Measurements from ENCODE around the gene C22orf23. TPM values are rescaled to one million over a fixed set of nuclear protein-coding genes. Genes with fewer than 3 reads are reported as not detected.

C22orf23 gene
- total RNA-seq (0.18 TPM), polyA plus RNA-seq (ENCODE audit: insufficient read depth in 1 of 8, insufficient read length in 8 of 8, low replicate concordance in 1 of 8) (10 to 100 TPM in 4 of 8 donors, 1 to 10 TPM in 4; 7.7 to 15.2 (median 10.0) TPM)
- long read RNA-seq, donor 1: 0 reads
- long read RNA-seq, donor 2: 0 reads
- long read RNA-seq, donor 3, partial matches to known transcripts: 10 of 10 reads
- long read RNA-seq, donor 3, other reads (novel, unspliced or antisense): 0 of 10 reads
- long read RNA-seq, donor 4, partial matches to known transcripts: 19 of 19 reads
- long read RNA-seq, donor 4, other reads (novel, unspliced or antisense): 0 of 19 reads
- long read RNA-seq, donor 5, partial matches to known transcripts: 43 of 245 reads
- long read RNA-seq, donor 5, other reads (novel, unspliced or antisense): 202 of 245 reads
- long read RNA-seq, donor 6, partial matches to known transcripts: 76 of 291 reads
- long read RNA-seq, donor 6, other reads (novel, unspliced or antisense): 215 of 291 reads
- long read RNA-seq, donor 7, partial matches to known transcripts: 14 of 15 reads
- long read RNA-seq, donor 7, other reads (novel, unspliced or antisense): 0 of 15 reads
- long read RNA-seq, donor 8: 0 reads
- long read RNA-seq, donor 9, partial matches to known transcripts: 35 of 35 reads
- long read RNA-seq, donor 9, other reads (novel, unspliced or antisense): 0 of 35 reads
- long read RNA-seq, donor 10: 0 reads
- long read RNA-seq, donor 11, partial matches to known transcripts: 0 of 1 reads
- long read RNA-seq, donor 11, other reads (novel, unspliced or antisense): 0 of 1 reads

DNA sequence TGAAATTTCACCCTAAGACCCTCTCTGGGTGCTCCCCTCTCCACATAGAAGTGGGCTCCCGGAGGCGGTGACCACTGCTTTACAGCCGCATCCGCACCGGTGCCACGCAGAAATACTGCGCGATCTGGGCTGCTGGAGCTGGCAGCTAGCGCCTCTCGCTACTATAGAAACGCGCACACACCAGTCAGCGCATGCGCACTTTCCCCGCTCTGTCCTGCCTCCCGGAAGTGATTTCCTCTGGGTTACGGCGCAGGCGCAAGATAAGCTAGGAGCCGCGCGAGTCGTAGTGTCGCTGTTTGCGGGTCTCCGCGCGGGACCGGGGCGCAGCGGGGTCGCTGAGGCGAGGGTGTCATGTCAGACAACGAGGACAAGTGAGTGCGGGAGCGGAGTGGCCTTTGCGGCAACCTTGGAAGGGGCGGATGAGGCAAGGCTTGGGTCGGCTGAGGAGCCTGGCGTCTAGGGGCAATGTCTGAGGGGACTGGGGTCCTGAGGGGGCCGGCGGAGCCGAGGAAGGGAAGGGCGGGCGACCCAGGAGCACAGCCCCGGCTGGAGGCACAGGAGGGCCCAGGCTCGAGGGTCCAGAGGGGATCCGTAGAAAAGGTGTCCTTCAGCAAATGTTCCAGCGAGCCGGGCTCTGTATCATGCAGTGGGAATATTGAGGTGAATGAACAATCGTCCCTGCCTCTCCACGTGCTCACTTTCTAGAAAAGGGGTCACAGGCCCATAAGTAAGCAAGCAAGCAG, at the start of gene C22orf23, which contains the start of gene POLR2F:
TSS of gene C22orf23 (minus strand) at position 165 of the 743 bp plus-strand sequence. CDS start 452 bp downstream, outside the sequence.
TSS of gene POLR2F (plus strand) at position 263 of the 743 bp plus-strand sequence. CDS start at position 352, 89 bp downstream.
- H3K4me3 ChIP-seq (ENCODE audit: low read length): peak within 1 kb of the TSS; percentile 98
- peaks cover 19% of the 10 kb centered on the region for H3K4me1 ChIP-seq (ENCODE audit: control insufficient read depth, insufficient read depth, low read length)
- peaks cover 18% of the 10 kb centered on the region for H3K36me3 ChIP-seq (ENCODE audit: control insufficient read depth, insufficient read depth, low read length)
- no peaks in the 10 kb centered on the region for H3K9me3 ChIP-seq (replicated peaks; ENCODE audit: control insufficient read depth, low read depth, low read length)
- under 1% methylated on average over 50 of the region's 52 CpGs for WGBS (ENCODE audit: insufficient coverage)
- H3K27ac ChIP-seq (ENCODE audit: low read length): peak within 1 kb of the TSS; percentile 20
- DNase-seq: peak; percentile 98
- peaks cover 4% of the 10 kb centered on the region for H3K27me3 ChIP-seq (ENCODE audit: control insufficient read depth, insufficient read depth, low read length)

DNA sequence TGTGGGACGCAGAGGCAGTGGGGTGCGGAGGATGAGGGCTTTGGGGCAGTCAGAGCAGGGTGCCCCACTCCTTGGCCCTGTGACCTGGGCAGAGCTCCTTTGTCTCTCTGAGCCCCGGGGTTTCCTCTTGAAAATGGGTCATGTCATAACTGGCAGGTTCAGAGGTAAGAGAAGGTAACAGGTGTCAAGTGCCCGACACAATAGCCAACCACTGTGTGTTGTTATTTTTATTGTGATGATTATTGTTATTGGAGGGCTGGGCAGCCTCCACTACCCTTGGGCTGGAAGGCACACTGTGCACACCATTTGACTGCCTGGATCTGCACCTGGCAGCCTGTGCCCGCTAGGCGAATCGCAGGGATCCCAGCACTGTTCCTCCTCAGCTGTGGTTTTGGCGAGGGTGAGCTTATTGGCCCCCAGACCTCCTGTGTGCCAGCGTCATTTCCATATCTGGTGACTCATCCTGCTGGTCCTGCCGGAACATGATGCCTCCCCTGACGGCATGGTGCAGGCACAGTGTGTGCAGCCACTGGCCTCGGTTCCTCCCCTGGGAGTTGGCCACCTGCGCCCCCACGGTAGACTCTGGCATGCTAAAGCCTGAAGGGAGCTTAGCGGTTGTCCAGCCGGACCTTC, 46.4 kb upstream of the C22orf23 start:
- Histone ChIP-seq H3K9me3 (replicated peaks; ENCODE audit: control insufficient read depth, low read depth, low read length) (no peaks in the 10 kb centered on the region), H3K36me3 (ENCODE audit: control insufficient read depth, insufficient read depth, low read length) (no peaks in the 10 kb centered on the region), H3K4me1 (ENCODE audit: control insufficient read depth, insufficient read depth, low read length) (peaks cover 49% of the 10 kb centered on the region), H3K27me3 (ENCODE audit: control insufficient read depth, insufficient read depth, low read length) (no peaks in the 10 kb centered on the region), H3K27ac (ENCODE audit: low read length) (no peak overlapping the region), H3K4me3 (ENCODE audit: low read length) (no peak overlapping the region)
- 64% methylated on average over 11 of the region's 16 CpGs for WGBS (ENCODE audit: insufficient coverage)
- DNase-seq: peak; percentile 68

DNA sequence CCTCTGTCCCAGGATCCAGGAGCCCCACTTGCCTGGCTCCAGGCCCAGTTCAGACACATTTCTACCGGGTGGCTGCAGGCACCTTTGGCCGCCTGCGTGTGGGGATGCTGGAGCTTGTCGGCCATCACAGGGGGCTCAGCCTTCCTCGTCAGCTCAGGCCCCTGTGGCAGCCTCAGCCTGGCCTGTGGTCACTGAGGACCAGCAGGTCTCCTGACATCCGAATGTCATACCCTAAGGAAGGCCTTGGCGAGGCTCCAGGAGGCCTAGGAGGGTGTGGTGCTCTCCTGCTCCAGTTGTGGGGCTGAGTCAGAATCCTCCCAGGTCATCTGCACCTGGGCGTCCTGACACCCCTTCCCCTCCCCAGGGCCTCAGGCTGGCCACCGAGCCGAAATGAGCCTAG, 45.8 kb upstream of the C22orf23 start:
- no peak overlapping the region for H3K27ac ChIP-seq (ENCODE audit: low read length)

DNA sequence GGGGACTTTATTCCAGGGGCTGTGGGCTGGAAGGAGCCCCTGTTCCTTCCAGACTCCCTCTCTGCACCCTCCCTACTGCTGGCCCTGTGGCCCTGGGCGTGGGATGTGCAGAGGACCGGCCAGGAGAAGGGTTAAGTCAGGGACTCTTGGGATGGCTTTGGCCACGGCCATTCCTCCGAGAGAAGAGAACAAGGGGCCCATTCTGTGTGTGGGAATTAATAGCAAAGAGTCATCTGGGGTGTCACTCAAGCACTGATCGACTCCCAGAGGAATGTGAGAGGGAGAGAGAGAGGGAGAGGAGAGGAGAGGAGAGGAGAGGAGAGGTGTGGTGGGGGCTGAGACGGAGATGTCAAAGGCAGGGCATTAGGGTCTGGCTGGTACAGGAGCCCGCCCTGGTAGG, 45.1 kb upstream of the C22orf23 start:
- Histone ChIP-seq H3K9me3 (replicated peaks; ENCODE audit: control insufficient read depth, low read depth, low read length) (no peaks in the 10 kb centered on the region), H3K36me3 (ENCODE audit: control insufficient read depth, insufficient read depth, low read length) (no peaks in the 10 kb centered on the region), H3K27me3 (ENCODE audit: control insufficient read depth, insufficient read depth, low read length) (no peaks in the 10 kb centered on the region), H3K4me3 (ENCODE audit: low read length) (no peak overlapping the region), H3K27ac (ENCODE audit: low read length) (no peak overlapping the region), H3K4me1 (ENCODE audit: control insufficient read depth, insufficient read depth, low read length) (peaks cover 49% of the 10 kb centered on the region)
- whole genome bisulfite sequencing (ENCODE audit: insufficient coverage): 11% methylated on average over 3 of the region's 7 CpGs
- DNase-seq: peak; percentile 31

More for the DNA sequence above, 45.8 kb upstream of the C22orf23 start:
- WGBS (ENCODE audit: insufficient coverage): 51% methylated on average over 8 of the region's 10 CpGs
- Histone ChIP-seq H3K4me1 (ENCODE audit: control insufficient read depth, insufficient read depth, low read length) (peaks cover 49% of the 10 kb centered on the region), H3K4me3 (ENCODE audit: low read length) (no peak overlapping the region), H3K36me3 (ENCODE audit: control insufficient read depth, insufficient read depth, low read length) (no peaks in the 10 kb centered on the region), H3K27me3 (ENCODE audit: control insufficient read depth, insufficient read depth, low read length) (no peaks in the 10 kb centered on the region), H3K9me3 (replicated peaks; ENCODE audit: control insufficient read depth, low read depth, low read length) (no peaks in the 10 kb centered on the region)
- no peak for DNase-seq

DNA sequence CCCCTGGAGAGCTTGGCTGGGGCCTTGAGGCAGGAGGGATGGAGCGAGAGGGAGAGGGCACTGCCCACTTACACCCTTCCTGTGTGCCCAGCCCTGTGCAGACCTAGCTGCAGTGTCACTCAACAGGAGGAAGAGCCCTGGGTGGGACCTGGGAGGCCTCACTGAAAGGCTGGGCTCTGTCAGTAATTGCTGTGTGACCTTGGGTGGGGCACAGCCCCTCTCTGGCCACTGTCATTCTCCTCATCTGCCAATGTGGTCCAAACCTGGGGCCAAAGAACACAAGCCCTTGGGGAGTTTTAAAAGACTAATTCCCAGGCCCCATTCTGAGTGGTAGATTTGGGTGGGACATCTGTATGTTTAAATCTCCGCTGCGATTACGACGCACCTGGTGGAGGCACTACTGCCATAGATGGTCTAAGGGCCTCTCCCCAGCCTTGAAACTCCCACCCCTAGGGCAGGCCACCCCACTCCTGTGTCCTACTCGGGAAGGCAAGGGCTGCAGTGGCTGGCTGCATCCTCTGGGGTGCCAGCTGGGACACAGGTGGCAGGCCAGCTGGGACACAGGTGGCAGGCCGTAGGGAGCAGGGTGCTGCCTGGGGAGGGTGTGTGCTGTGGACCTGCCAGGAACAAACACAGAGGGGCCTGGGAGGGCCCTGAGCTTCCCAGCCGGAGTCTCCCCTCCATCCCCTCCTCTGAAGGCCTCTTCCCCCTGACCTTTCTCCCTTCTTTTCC, 43.3 kb upstream of the C22orf23 start:
- Histone ChIP-seq H3K27me3 (ENCODE audit: control insufficient read depth, insufficient read depth, low read length) (no peaks in the 10 kb centered on the region), H3K4me3 (ENCODE audit: low read length) (no peak overlapping the region), H3K36me3 (ENCODE audit: control insufficient read depth, insufficient read depth, low read length) (no peaks in the 10 kb centered on the region), H3K27ac (ENCODE audit: low read length) (no peak overlapping the region), H3K9me3 (replicated peaks; ENCODE audit: control insufficient read depth, low read depth, low read length) (no peaks in the 10 kb centered on the region), H3K4me1 (ENCODE audit: control insufficient read depth, insufficient read depth, low read length) (peaks cover 49% of the 10 kb centered on the region)
- WGBS (ENCODE audit: insufficient coverage): 35% methylated on average over 2 of the region's 8 CpGs
- no peak for DNase-seq

DNA sequence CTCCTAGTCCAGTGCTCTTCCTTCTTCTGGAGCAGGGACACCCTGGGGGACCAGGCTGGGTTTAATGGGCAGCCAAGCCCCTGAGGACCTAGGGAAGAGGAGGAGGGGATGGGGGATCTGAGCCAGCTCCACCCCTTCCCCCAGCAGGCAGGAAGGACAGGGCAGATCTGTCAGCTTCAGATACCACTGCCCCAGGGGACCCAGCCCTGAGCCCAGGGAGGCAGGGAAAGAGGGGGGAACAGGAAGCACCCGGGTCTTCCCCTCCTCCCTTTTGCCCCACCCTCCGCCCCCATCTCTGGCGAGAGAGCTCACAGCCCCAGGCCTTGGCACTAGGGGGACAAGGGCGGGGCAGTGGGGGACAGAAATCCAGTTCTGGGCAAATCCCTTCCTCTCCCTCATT, 42.7 kb upstream of the C22orf23 start:
- no peaks in the 10 kb centered on the region for H3K9me3 ChIP-seq (replicated peaks; ENCODE audit: control insufficient read depth, low read depth, low read length)
- no peak for DNase-seq
- no peaks in the 10 kb centered on the region for H3K27me3 ChIP-seq (ENCODE audit: control insufficient read depth, insufficient read depth, low read length)
- H3K27ac ChIP-seq (ENCODE audit: low read length): no peak overlapping the region
- peaks cover 49% of the 10 kb centered on the region for H3K4me1 ChIP-seq (ENCODE audit: control insufficient read depth, insufficient read depth, low read length)
- 40% methylated on average over 2 of the region's 4 CpGs for WGBS (ENCODE audit: insufficient coverage)
- H3K4me3 ChIP-seq (ENCODE audit: low read length): no peak overlapping the region
- no peaks in the 10 kb centered on the region for H3K36me3 ChIP-seq (ENCODE audit: control insufficient read depth, insufficient read depth, low read length)

DNA sequence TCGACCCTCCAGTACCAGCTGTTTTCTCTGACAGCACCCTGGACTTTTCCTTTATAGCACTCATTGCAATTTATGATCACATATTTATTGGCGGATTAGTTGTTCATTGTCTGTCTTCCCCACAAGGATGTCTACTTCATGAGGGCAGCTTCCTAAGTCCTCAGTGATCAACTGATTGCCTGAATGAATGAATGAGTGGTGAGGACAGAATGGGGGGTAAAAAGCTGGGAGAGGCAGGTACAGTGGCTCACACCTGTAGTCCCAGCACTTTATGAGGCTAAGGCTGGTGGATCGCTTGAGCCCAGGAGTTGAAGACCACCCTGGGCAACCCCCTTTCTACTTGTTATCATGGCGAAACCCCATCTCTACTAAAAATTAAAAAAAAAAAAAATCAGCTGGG, 42.1 kb upstream of the C22orf23 start:
- H3K9me3 ChIP-seq (replicated peaks; ENCODE audit: control insufficient read depth, low read depth, low read length): no peaks in the 10 kb centered on the region
- WGBS (ENCODE audit: insufficient coverage): 50% methylated on average over 1 of the region's 4 CpGs
- no peak overlapping the region for H3K27ac ChIP-seq (ENCODE audit: low read length)
- no peak for DNase-seq
- no peak overlapping the region for H3K4me3 ChIP-seq (ENCODE audit: low read length)
- H3K4me1 ChIP-seq (ENCODE audit: control insufficient read depth, insufficient read depth, low read length): peaks cover 52% of the 10 kb centered on the region
- H3K27me3 ChIP-seq (ENCODE audit: control insufficient read depth, insufficient read depth, low read length): no peaks in the 10 kb centered on the region
- H3K36me3 ChIP-seq (ENCODE audit: control insufficient read depth, insufficient read depth, low read length): no peaks in the 10 kb centered on the region

DNA sequence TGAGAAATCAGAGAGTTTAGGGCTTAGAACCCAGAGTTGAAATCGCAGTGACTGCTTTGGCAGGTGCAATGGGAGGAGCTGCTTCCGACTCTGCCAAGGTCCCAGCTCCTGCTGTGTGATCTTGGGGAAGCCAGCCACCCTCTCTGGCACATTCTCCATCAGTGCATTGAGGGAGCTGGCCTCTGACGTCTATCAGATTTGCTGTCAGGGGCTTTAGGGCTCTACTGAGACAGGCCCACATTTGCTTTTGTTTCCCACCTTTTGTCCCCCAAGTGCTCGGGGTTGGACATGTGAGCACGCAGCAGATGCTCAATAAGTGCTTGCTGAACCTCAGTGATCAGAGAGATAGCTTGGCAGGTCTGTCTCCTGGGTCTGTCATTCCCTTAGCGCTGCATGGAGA, 41.6 kb upstream of the C22orf23 start:
- H3K9me3 ChIP-seq (replicated peaks; ENCODE audit: control insufficient read depth, low read depth, low read length): no peaks in the 10 kb centered on the region
- DNase-seq: no peak
- H3K4me3 ChIP-seq (ENCODE audit: low read length): no peak overlapping the region
- H3K27me3 ChIP-seq (ENCODE audit: control insufficient read depth, insufficient read depth, low read length): no peaks in the 10 kb centered on the region
- WGBS (ENCODE audit: insufficient coverage): 73% methylated on average over 6 of the region's 6 CpGs
- H3K36me3 ChIP-seq (ENCODE audit: control insufficient read depth, insufficient read depth, low read length): no peaks in the 10 kb centered on the region
- H3K27ac ChIP-seq (ENCODE audit: low read length): no peak overlapping the region
- peaks cover 52% of the 10 kb centered on the region for H3K4me1 ChIP-seq (ENCODE audit: control insufficient read depth, insufficient read depth, low read length)

DNA sequence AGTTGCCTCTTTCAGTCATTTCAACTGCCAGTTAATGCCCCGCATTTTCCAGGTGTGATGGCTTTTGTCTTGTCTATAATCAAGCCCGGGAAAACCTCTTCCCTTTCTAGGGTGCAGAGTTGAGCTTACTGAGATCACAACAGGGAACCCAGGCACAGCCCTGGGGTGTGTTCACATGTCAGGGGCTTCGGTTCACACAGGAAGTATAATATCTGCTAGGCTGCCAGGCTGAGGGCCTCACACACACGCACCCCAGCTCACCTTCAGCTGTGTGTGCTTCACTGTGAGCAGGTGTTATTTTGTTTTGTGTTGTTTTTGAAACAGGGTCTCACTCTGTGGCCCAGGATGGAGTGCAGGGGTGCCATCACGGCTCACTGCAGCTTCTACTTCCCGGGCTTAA, 40.6 kb upstream of the C22orf23 start:
- Histone ChIP-seq H3K36me3 (ENCODE audit: control insufficient read depth, insufficient read depth, low read length) (no peaks in the 10 kb centered on the region), H3K27ac (ENCODE audit: low read length) (no peak overlapping the region), H3K9me3 (replicated peaks; ENCODE audit: control insufficient read depth, low read depth, low read length) (no peaks in the 10 kb centered on the region), H3K4me1 (ENCODE audit: control insufficient read depth, insufficient read depth, low read length) (peaks cover 51% of the 10 kb centered on the region), H3K4me3 (ENCODE audit: low read length) (no peak overlapping the region), H3K27me3 (ENCODE audit: control insufficient read depth, insufficient read depth, low read length) (no peaks in the 10 kb centered on the region)
- 81% methylated on average over 2 of the region's 6 CpGs for WGBS (ENCODE audit: insufficient coverage)
- DNase-seq: no peak

Measured in muscle of leg (tissue), 16 donors.